ENCODE measurements around the gene RDH5. TPM values are rescaled to one million over a fixed set of nuclear protein-coding genes. Genes with fewer than 3 reads are reported as not detected.

The RDH5 gene
- total RNA-seq, 1 experiment from 2014 or later: 12.6 TPM

- H3K79me2 ChIP-seq (ENCODE audit: low read depth): peaks cover 5% of the 10 kb centered on the region; the same call in 1 of the 2 replicates
- H3K9me3 ChIP-seq (ENCODE audit: insufficient read depth, low read depth): no peaks in the 10 kb centered on the region
- BruUV-seq (replicated peaks): no TSS peak
- intact Hi-C loops (cut with micrococcal nuclease; ENCODE audit: unreplicated experiment): no loop called here
- no peaks in the 10 kb centered on the region for H4K20me1 ChIP-seq (ENCODE audit: insufficient read depth)
- peaks cover 19% of the 10 kb centered on the region for H3F3A ChIP-seq (ENCODE audit: insufficient read depth, low read depth)
- no peak overlapping the region for H3K27ac ChIP-seq
- H3K4me3 ChIP-seq: no peak overlapping the region
- H3K4me2 ChIP-seq: no peak overlapping the region
- H3K9me2 ChIP-seq (ENCODE audit: insufficient read depth): no peaks in the 10 kb centered on the region
- CTCF ChIA-PET: no interaction called here
- H2AFZ ChIP-seq: no peak overlapping the region
- TF ChIP-seq EZH2 (IDR thresholded peaks at IDR 0.05; ENCODE audit: low read depth) (no peak), CTCF (conservative IDR thresholded peaks at IDR 0.05) (no peak)
- POLR2A ChIA-PET (ENCODE audit: unreplicated experiment): no interaction called here
- H3K36me3 ChIP-seq (ENCODE audit: low read depth): no peaks in the 10 kb centered on the region
- peaks cover 44% of the 10 kb centered on the region for H3K27me3 ChIP-seq (ENCODE audit: insufficient read depth, low read depth)
- H3K4me1 ChIP-seq (replicated peaks; ENCODE audit: insufficient read depth): peaks cover 23% of the 10 kb centered on the region
- no peak for DNase-seq
Measured at GRCh38 chr12:55712700-55713415, 7.3 kb upstream of the RDH5 start.

- Histone ChIP-seq H3K4me3 (no peak overlapping the region), H3K36me3 (ENCODE audit: low read depth) (no peaks in the 10 kb centered on the region), H3K27ac (no peak overlapping the region), H3K9me2 (ENCODE audit: insufficient read depth) (no peaks in the 10 kb centered on the region), H4K20me1 (ENCODE audit: insufficient read depth) (no peaks in the 10 kb centered on the region), H3K9me3 (ENCODE audit: insufficient read depth, low read depth) (no peaks in the 10 kb centered on the region), H2AFZ (no peak overlapping the region), H3K79me2 (ENCODE audit: low read depth) (peaks cover 5% of the 10 kb centered on the region; the same call in 1 of the 2 replicates), H3K4me2 (no peak overlapping the region), H3K27me3 (ENCODE audit: insufficient read depth, low read depth) (peaks cover 35% of the 10 kb centered on the region), H3K4me1 (replicated peaks; ENCODE audit: insufficient read depth) (peaks cover 24% of the 10 kb centered on the region), H3F3A (ENCODE audit: insufficient read depth, low read depth) (peaks cover 19% of the 10 kb centered on the region)
- DNase-seq: peak in 1 of 2 experiments; percentile 51
- ChIA-PET POLR2A (ENCODE audit: unreplicated experiment) (no interaction called here), CTCF (interaction anchor here (0.6 kb wide), 1 partner anchor 57 kb away, joined by 4 read pairs; no protein-coding TSS in a partner anchor)
- intact Hi-C loops (cut with micrococcal nuclease; ENCODE audit: unreplicated experiment): no loop called here
- no TSS peak for BruUV-seq (replicated peaks)
- TF ChIP-seq CTCF (conservative IDR thresholded peaks at IDR 0.05) (no peak), EZH2 (IDR thresholded peaks at IDR 0.05; ENCODE audit: low read depth) (no peak)
Measured at GRCh38 chr12:55713721-55714120, 6.5 kb upstream of the RDH5 start.

DNA sequence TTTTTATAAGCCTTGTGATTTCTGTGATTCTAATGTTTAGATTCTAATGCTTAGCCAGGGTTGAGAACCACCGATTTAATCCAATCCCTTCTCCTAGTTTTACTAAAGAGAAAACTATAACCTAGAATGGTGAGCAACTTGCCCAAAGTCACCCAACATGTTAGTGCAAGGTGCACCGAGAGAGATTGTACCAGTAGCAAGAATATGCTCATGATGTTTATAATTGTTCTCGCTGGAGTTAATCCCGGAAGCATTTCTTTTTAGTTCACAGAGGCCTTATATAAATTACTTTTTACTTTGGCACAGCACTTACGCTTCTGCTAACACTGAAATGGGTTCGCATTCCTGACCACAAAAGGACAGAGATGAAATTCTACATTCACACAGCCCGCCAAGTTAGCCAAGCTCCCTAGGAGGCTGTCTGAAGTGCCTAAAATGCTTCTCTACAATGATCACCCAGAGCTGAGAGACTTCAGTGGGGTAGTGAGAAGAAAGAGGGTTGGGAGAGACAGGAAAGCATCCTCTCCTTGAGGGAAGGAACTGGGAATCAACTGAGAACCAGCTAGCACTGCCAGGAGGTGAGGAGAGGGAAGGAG lies 4.9 kb upstream of the RDH5 start:
- H3K4me2 ChIP-seq: peak overlapping the region; percentile 89
- H3K79me2 ChIP-seq (ENCODE audit: low read depth): peaks cover 5% of the 10 kb centered on the region; the same call in 1 of the 2 replicates
- TF ChIP-seq EZH2 (IDR thresholded peaks at IDR 0.05; ENCODE audit: low read depth) (no peak), CTCF (conservative IDR thresholded peaks at IDR 0.05) (no peak)
- peaks cover 19% of the 10 kb centered on the region; the same call in 1 of the 2 replicates for H3K27me3 ChIP-seq (ENCODE audit: insufficient read depth, low read depth)
- peak overlapping the region; percentile 87; the same call in 1 of the 2 replicates for H3K27ac ChIP-seq
- BruUV-seq (replicated peaks): TSS peak; percentile 84
- ChIA-PET CTCF (interaction anchor here (0.5 to 0.6 kb wide), 2 partner anchors 212 to 258 kb away, joined by 3 to 24 read pairs; no protein-coding TSS in a partner anchor), POLR2A (ENCODE audit: unreplicated experiment) (interaction anchor here (0.6 kb wide), 1 partner anchor 34 kb away, joined by 33 read pairs; a partner anchor contains a TSS)
- peaks cover 30% of the 10 kb centered on the region for H3K4me1 ChIP-seq (replicated peaks; ENCODE audit: insufficient read depth)
- no peak for DNase-seq
- no peaks in the 10 kb centered on the region for H4K20me1 ChIP-seq (ENCODE audit: insufficient read depth)
- peak overlapping the region; percentile 99 for H2AFZ ChIP-seq
- H3K4me3 ChIP-seq: peak overlapping the region; percentile 100
- no peaks in the 10 kb centered on the region for H3K36me3 ChIP-seq (ENCODE audit: low read depth)
- no peaks in the 10 kb centered on the region for H3K9me2 ChIP-seq (ENCODE audit: insufficient read depth)
- H3F3A ChIP-seq (ENCODE audit: insufficient read depth, low read depth): peaks cover 19% of the 10 kb centered on the region
- intact Hi-C loops (cut with micrococcal nuclease; ENCODE audit: unreplicated experiment): no loop called here
- H3K9me3 ChIP-seq (ENCODE audit: insufficient read depth, low read depth): no peaks in the 10 kb centered on the region
